ENCODE results near the gene EPHA10. TPM values are rescaled to one million over a fixed set of nuclear protein-coding genes. Genes with fewer than 3 reads are reported as not detected.

The EPHA10 gene
- total RNA-seq (0.05 TPM), polyA plus RNA-seq (0.15 TPM)

- Histone ChIP-seq H3K27ac (ENCODE audit: low read depth) (no peak within 1 kb of the TSS), H3K4me1 (ENCODE audit: insufficient read depth) (no peaks in the 10 kb centered on the region), H3K36me3 (ENCODE audit: insufficient read depth) (no peaks in the 10 kb centered on the region), H3K4me3 (ENCODE audit: low read depth, low read length) (no peak within 1 kb of the TSS)
- peak; percentile 14 for DNase-seq (ENCODE audit: extremely low spot score)
- 2% methylated on average over 33 of the region's 33 CpGs for WGBS
These were observed at the start of gene EPHA10 for GRCh38 chr1:37764888-37765441. TSS of gene EPHA10 (minus strand) at chr1:37765120. CDS start at chr1:37765066, 54 bp downstream.

DNA sequence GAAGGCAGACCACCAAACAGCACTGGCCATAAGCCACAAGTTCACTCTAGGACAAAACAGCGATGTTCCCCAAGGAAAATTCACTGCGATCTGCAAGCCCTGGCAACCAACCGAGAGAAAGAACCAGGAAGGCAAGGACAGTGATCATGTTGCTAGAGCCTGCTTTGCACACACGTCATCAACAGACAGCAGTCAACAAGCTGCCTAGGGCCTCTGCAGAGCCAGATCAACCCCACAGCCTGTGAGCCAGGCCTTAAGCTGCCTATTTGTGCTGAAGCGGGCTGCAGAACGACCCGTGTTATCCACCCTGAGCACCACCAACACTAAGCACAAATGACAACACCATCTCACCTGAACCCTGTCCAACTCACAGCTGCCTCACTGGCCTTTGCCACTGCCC, 49.3 kb upstream of the EPHA10 start:
- Histone ChIP-seq H3K4me1 (ENCODE audit: insufficient read depth) (no peaks in the 10 kb centered on the region), H3K27ac (ENCODE audit: low read depth) (no peak overlapping the region), H3K36me3 (ENCODE audit: insufficient read depth) (no peaks in the 10 kb centered on the region), H3K4me3 (ENCODE audit: low read depth, low read length) (no peak overlapping the region)
- WGBS = 91% methylated on average over 7 of the region's 7 CpGs
- DNase-seq (ENCODE audit: extremely low spot score) = no peak

GRCh38 chr1:37813529-37814145, 48.7 kb upstream of the EPHA10 start:
- Histone ChIP-seq H3K36me3 (ENCODE audit: insufficient read depth) (no peaks in the 10 kb centered on the region), H3K4me3 (ENCODE audit: low read depth, low read length) (no peak overlapping the region), H3K4me1 (ENCODE audit: insufficient read depth) (no peaks in the 10 kb centered on the region), H3K27ac (ENCODE audit: low read depth) (no peak overlapping the region)
- DNase-seq (ENCODE audit: extremely low spot score) = no peak
- WGBS = 63% methylated on average over 2 of the region's 2 CpGs

DNA sequence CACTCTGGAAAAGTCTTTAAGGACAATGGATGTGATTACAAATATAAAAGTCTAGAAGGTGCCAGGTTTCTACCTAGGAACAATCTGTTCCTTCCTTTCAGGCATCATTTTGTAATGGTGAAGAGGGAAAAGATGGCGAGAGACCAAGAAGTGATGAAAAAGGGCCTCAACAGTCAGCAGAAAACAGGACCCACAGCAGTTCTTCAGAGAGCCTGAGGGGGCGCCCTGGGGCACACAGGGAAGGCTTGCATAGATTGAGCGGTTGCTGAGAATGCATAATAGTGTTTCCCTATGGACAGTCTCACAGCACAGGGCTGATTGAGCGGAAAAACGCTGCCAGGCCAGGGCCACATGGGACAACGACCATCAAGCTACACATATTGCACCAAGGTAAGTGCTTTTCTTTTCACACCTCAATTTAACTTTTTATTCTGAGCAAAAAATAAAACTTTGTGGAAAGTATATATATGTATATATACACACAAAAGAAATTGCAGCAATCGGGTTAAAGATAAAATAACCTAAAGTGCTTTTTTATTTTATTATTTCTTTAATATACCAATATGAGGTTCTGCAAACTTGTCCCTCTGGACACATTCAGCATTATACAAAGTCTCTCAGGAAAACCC, 46.2 kb upstream of the EPHA10 start:
- no peak overlapping the region for H3K4me3 ChIP-seq (ENCODE audit: low read depth, low read length)
- H3K27ac ChIP-seq (ENCODE audit: low read depth) = no peak overlapping the region
- no peak for DNase-seq (ENCODE audit: extremely low spot score)
- no peaks in the 10 kb centered on the region for H3K4me1 ChIP-seq (ENCODE audit: insufficient read depth)
- H3K36me3 ChIP-seq (ENCODE audit: insufficient read depth) = no peaks in the 10 kb centered on the region
- WGBS = 33% methylated on average over 7 of the region's 7 CpGs

DNA sequence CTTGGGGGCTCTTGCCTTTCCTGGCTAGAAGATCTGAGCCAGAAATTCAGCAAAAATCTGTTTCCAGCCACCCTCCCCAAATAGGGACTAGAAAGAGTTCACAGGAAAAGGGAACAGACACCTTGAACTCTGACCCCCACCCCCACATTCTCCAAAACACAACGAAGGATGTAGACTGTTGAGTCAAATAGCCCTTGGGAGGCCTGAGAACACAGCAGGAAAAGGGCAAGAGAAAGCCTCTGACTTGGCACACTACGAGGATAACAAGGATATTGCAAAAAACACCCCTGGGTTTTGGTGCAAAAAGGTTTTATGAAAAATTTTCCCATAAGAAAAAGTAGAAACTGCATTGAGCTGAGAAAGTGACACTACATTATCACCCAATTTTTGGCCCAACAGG, 45.0 kb upstream of the EPHA10 start:
- no peak overlapping the region for H3K27ac ChIP-seq (ENCODE audit: low read depth)
- H3K36me3 ChIP-seq (ENCODE audit: insufficient read depth) = no peaks in the 10 kb centered on the region
- no peak for DNase-seq (ENCODE audit: extremely low spot score)
- no peak overlapping the region for H3K4me3 ChIP-seq (ENCODE audit: low read depth, low read length)
- WGBS = 52% methylated on average over 2 of the region's 2 CpGs
- no peaks in the 10 kb centered on the region for H3K4me1 ChIP-seq (ENCODE audit: insufficient read depth)

GRCh38 chr1:37808369-37809319, 43.7 kb upstream of the EPHA10 start:
- Histone ChIP-seq H3K4me1 (ENCODE audit: insufficient read depth) (no peaks in the 10 kb centered on the region), H3K4me3 (ENCODE audit: low read depth, low read length) (peak overlapping the region; percentile 99), H3K27ac (ENCODE audit: low read depth) (peak overlapping the region; percentile 86), H3K36me3 (ENCODE audit: insufficient read depth) (peaks cover 4% of the 10 kb centered on the region)
- no peak for DNase-seq (ENCODE audit: extremely low spot score)
- 2% methylated on average over 54 of the region's 54 CpGs for WGBS

GRCh38 chr1:37807555-37808368, 42.8 kb upstream of the EPHA10 start, which contains the start of the genes C1orf122 and YRDC:
TSS of gene C1orf122 (plus strand) at chr1:37807790. CDS start at chr1:37808405, 615 bp downstream.
TSS of gene YRDC (minus strand) at chr1:37808208. CDS start at chr1:37808180, 28 bp downstream.
- H3K4me1 ChIP-seq (ENCODE audit: insufficient read depth) = no peaks in the 10 kb centered on the region
- peak within 1 kb of the TSS; percentile 91 for H3K27ac ChIP-seq (ENCODE audit: low read depth)
- H3K36me3 ChIP-seq (ENCODE audit: insufficient read depth) = peaks cover 9% of the 10 kb centered on the region
- peak within 1 kb of the TSS; percentile 99 for H3K4me3 ChIP-seq (ENCODE audit: low read depth, low read length)
- DNase-seq (ENCODE audit: extremely low spot score) = peak; percentile 87
- under 1% methylated on average over 95 of the region's 95 CpGs for WGBS

GRCh38 chr1:37807220-37807554, 42.3 kb upstream of the EPHA10 start:
- DNase-seq (ENCODE audit: extremely low spot score) = no peak
- WGBS = 7% methylated on average over 9 of the region's 9 CpGs
- H3K36me3 ChIP-seq (ENCODE audit: insufficient read depth) = peaks cover 9% of the 10 kb centered on the region

DNA sequence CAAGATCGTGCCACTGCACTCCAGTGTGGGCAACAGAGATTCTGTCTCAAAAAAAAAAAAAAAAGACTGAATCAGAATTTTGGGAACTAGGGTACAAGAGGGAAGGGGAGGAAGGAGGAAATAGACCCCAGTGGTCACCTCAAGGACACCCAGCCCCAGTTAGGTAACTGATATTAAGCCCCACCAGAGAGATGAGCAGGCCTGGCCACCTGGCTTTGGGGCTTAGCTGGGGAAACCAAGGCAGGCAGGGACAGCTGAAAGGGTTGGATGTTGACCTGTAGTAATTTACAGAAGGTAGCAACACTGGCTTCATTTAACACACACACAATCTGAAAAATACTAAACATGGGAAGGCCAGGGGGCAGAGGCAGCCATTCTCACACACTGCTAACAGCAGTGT, 37.5 kb upstream of the EPHA10 start:
- peaks cover 9% of the 10 kb centered on the region for H3K36me3 ChIP-seq (ENCODE audit: insufficient read depth)

More at GRCh38 chr1:37807220-37807554, 42.3 kb upstream of the EPHA10 start:
- Histone ChIP-seq H3K4me3 (ENCODE audit: low read depth, low read length) (peak overlapping the region; percentile 99), H3K27ac (ENCODE audit: low read depth) (no peak overlapping the region), H3K4me1 (ENCODE audit: insufficient read depth) (no peaks in the 10 kb centered on the region)

DNA sequence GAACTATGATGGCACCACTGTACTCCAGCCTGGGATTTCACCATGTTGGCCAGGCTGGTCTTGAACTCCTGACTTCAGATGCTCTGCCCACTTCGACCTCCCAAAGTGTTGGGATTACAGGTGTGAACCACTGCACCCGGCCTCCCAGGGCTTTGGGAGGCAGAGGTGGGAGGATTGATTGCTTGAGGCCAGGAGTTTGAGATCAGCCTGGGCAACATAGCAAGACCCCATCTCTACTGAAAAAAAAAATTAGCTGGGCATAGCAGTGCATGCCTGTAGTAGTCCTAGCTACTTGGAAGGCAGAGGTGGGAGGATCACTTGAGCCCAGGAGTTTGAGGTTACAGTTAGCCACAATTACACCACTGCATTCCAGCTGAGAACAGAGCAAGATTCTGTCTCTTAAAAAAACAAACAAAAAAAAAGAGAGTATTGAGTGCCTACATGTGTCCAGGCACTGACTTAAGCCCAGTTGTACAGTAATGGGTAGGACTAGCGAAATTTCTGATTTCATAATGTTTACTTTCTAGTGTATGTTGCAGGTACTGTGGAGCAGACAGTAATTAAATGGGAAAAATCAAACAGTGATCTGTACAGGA, 32.9 kb upstream of the EPHA10 start:
- Histone ChIP-seq H3K36me3 (ENCODE audit: insufficient read depth) (no peaks in the 10 kb centered on the region), H3K4me1 (ENCODE audit: insufficient read depth) (peaks cover 5% of the 10 kb centered on the region), H3K27ac (ENCODE audit: low read depth) (no peak overlapping the region), H3K4me3 (ENCODE audit: low read depth, low read length) (no peak overlapping the region)
- WGBS = 84% methylated on average over 3 of the region's 3 CpGs
- DNase-seq (ENCODE audit: extremely low spot score) = no peak

More for the DNA sequence above, 37.5 kb upstream of the EPHA10 start:
- H3K27ac ChIP-seq (ENCODE audit: low read depth) = no peak overlapping the region
- DNase-seq (ENCODE audit: extremely low spot score) = no peak
- H3K4me1 ChIP-seq (ENCODE audit: insufficient read depth) = no peaks in the 10 kb centered on the region
- H3K4me3 ChIP-seq (ENCODE audit: low read depth, low read length) = no peak overlapping the region
- WGBS = 91% methylated on average over 1 of the region's 1 CpG

- no peak for DNase-seq (ENCODE audit: extremely low spot score)
- Histone ChIP-seq H3K4me1 (ENCODE audit: insufficient read depth) (peaks cover 5% of the 10 kb centered on the region), H3K27ac (ENCODE audit: low read depth) (no peak overlapping the region), H3K4me3 (ENCODE audit: low read depth, low read length) (no peak overlapping the region), H3K36me3 (ENCODE audit: insufficient read depth) (no peaks in the 10 kb centered on the region)
- WGBS = 24% methylated on average over 22 of the region's 22 CpGs
These were observed 30.6 kb upstream of the EPHA10 start for GRCh38 chr1:37795340-37796125.
